ENCODE measurements around the gene CAMK1.

- TF ChIP-seq CTCF (IDR thresholded peaks at IDR 0.05) (no peak), POLR2A (IDR thresholded peaks at IDR 0.05) (no peak)
Observed at GRCh38 chr3:9777694-9778021, 7.9 kb upstream of the CAMK1 start.

Data from esophagus squamous epithelium (tissue), 4 donors.